DND-41 (cell line): ENCODE results near the gene LCAT.
A peak's percentile ranks its signal among the peaks of the same experiment; 100 is the strongest.

Experiments used
- CTCF ChIP-seq: IDR thresholded peaks from 2 replicates; pipeline ENCODE4 v1.5.1; 2012; ENCODE audit warnings: borderline replicate concordance, low read length, moderate library complexity, mild to moderate bottlenecking; ENCODE audit not compliant: poor library complexity, severe bottlenecking; ENCODE audit errors: extremely low read depth
- EZH2 ChIP-seq: IDR thresholded peaks from 3 replicates; pipeline ENCODE4 v1.6.1; 2012; ENCODE audit warnings: borderline replicate concordance, low read depth, mild to moderate bottlenecking, moderate library complexity, low read length, inconsistent platforms; ENCODE audit not compliant: severe bottlenecking

- TF ChIP-seq CTCF (peak; percentile 38), EZH2 (no peak)
Observed at GRCh38 chr16:67967183-67967957, 23.4 kb upstream of the LCAT start.
